GM11168 (cell line): ENCODE results near the gene GDAP2.

Source experiments
- in situ Hi-C: fragments of 300-500 bp; cut with MboI; formaldehyde crosslinking; loops from one replicate; pipeline ENCODE4 v1.12.0; 2022; ENCODE audit warnings: low sequenced_read_pairs; ENCODE audit not compliant: unreplicated experiment

GDAP2 gene

DNA sequence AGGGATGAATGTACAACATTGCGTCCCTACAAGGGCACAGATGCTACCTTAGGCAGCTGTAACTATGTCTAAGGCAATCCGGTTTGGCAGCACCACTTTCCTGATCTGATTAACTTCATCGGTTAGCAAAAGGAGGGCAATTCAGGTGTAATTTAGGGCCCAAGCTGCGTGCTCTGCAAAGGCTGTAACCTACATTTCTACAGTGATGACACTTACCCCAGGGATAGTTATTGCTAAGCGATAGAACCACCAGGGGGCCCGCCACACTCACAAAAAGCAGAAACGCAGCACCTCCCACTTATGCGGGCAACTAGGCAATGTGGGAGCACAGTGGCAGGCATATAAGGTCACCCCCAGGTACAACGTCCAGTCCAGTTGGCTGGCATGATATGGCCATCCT, 113.5 kb downstream of the GDAP2 start:
- in situ Hi-C loops: no loop called here

- in situ Hi-C loops: no loop called here
Measured at GRCh38 chr1:117814856-117815797, 114.3 kb downstream of the GDAP2 start.
